SH-SY5Y (cell line): ENCODE data around the gene LITAF.

Source experiments
- GATA2 ChIP-seq: IDR thresholded peaks from 2 replicates; pipeline ENCODE4 v1.6.1; 2011; ENCODE audit warnings: mild to moderate bottlenecking, low read depth, low read length
- GATA3 ChIP-seq: IDR thresholded peaks from 2 replicates; pipeline ENCODE4 v1.6.1; 2011; ENCODE audit warnings: low read depth, mild to moderate bottlenecking, low read length, moderate library complexity

Gene LITAF

DNA sequence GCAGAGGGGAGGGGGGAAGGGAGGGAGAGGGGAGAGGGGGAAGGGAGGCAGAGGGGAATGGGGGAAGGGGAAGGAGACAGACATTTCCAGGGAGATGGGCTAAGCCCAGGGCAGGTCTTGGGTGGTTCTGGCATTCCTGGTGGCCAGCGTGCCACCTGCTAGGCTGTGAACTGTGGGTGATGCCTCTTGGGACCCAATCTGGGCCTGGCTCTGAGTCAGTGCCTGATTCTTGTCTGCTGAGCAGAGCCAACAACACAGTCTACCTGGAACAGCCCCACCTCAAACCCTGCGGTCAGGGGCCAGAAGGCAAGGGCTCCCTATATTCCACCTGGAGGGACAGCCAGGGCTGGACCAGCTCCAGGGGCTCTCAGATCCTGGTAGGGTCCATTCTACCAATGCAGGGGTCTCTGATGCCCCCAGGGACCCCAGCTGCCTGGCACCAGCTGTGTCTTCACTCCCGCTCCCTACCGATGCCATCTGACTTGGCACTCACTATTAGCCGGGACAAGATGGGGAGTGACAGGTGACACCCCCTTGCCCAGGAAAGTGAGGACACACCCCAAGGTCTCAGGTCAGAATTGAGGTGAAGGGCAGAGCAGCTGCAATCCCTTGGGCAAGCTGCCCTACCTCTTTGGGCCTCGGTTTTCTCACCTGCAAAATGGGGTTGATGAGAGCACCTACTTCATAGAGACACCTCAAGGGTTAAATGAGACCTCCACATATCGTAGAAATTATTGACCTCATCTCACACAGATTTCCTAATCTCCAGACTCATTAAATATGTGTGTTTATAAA lies 87.2 kb downstream of the LITAF start:
- TF ChIP-seq GATA3 (no peak), GATA2 (no peak)

DNA sequence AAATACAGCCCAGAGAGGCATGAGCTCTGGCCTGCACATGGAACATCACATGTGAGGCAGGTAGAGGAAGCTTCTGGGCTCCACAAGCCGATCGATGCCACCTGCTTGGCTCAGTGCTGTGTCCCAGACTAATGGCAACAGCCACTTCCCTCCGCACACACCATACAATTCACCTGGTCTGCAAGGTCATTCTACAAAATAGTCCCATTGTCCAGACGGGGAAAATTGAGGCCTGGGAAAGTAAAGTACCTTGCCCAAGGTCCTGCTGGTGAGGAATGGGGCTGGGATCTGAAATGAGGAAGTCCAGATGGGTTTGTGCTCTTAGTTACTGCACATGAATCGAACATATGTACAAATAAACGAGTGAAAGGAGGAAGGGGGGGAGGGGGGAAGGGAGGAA lies 88.0 kb downstream of the LITAF start:
- TF ChIP-seq GATA2 (no peak), GATA3 (no peak)

DNA sequence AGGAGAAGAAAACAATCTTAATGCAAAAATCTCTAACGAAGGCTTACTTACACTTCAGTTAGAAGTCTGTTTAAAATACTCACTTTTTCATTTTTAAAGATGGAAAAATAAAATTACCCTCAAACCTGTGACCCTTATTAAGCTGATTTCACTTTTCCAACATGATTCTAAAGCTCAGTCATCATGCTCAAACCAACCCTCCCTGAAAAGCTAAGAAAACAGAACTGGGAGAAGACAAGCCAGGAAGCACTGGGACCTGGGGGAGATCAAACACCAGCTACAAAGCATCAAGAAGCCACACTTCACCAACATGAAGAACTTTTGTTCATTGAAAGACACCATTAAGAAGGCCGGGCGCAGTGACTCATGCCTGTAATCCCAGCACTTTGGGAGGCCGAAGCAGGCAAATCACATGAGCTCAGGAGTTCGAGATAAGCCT lies 88.8 kb downstream of the LITAF start:
- TF ChIP-seq GATA3, result no peak
- no peak for TF ChIP-seq GATA2
